K562 (cell line): ENCODE results near the gene RPS2. TPM values are rescaled to one million over a fixed set of nuclear protein-coding genes. Genes with fewer than 3 reads are reported as not detected.

Experiments used
- BCOR ChIP-seq: fragments of 450-650 bp; IDR thresholded peaks from 2 replicates; pipeline ENCODE4 v1.6.1; 2016
- BRF1 ChIP-seq: IDR thresholded peaks from 3 replicates; pipeline ENCODE4 v1.6.1; 2011; ENCODE audit warnings: borderline replicate concordance, mild to moderate bottlenecking; ENCODE audit not compliant: insufficient read length; ENCODE audit errors: extremely low read depth
- CC2D1A ChIP-seq: fragments of 450-650 bp; IDR thresholded peaks from 2 replicates; pipeline ENCODE4 v1.6.1; 2017; ENCODE audit warnings: mild to moderate bottlenecking
- ILK ChIP-seq: fragments of 450-650 bp; IDR thresholded peaks from 2 replicates; pipeline ENCODE4 v1.6.1; 2016; ENCODE audit warnings: missing genetic modification characterization, low read depth, mild to moderate bottlenecking, missing compliant biosample characterization, moderate library complexity, borderline replicate concordance
- KAT2B ChIP-seq: IDR thresholded peaks from one replicate; pipeline ENCODE4 v1.6.1; 2012; ENCODE audit warnings: low read depth, mild to moderate bottlenecking, control low read depth, inconsistent platforms, low read length, moderate library complexity
- KAT8 ChIP-seq: fragments of 450-650 bp; IDR thresholded peaks from 2 replicates; pipeline ENCODE4 v1.6.1; 2016; ENCODE audit warnings: low read depth, mild to moderate bottlenecking
- LARP7 ChIP-seq: fragments of 450-650 bp; IDR thresholded peaks from 2 replicates; pipeline ENCODE4 v1.6.1; 2016
- MCM5 ChIP-seq: fragments of 450-650 bp; IDR thresholded peaks from 2 replicates; pipeline ENCODE4 v1.6.1; 2016; ENCODE audit warnings: low read depth
- MCM7 ChIP-seq, 2 experiments: fragments of 450-650 bp; IDR thresholded peaks; 2 replicates each; pipeline ENCODE4 v1.6.1; 2016 to 2018
- MED1 ChIP-seq: sonication (generic); formaldehyde crosslinking; IDR thresholded peaks from 2 replicates; pipeline ENCODE4 v1.8.1; 2023; ENCODE audit warnings: missing genetic modification reagents, borderline replicate concordance
- MIER1 ChIP-seq: fragments of 450-650 bp; IDR thresholded peaks from 2 replicates; pipeline ENCODE4 v1.6.1; 2016; ENCODE audit warnings: antibody characterized with exemption, mild to moderate bottlenecking, low read depth
- NCOR1 ChIP-seq: fragments of 450-650 bp; IDR thresholded peaks from 2 replicates; pipeline ENCODE4 v1.6.1; 2016; ENCODE audit warnings: mild to moderate bottlenecking, moderate library complexity
- NFE2 ChIP-seq: IDR thresholded peaks from 2 replicates; pipeline ENCODE4 v1.6.1; 2014; ENCODE audit warnings: antibody characterized with exemption, low read depth
- PRMT5 ChIP-seq: sonication (generic); formaldehyde crosslinking; IDR thresholded peaks from 2 replicates; pipeline ENCODE4 v1.5.0; 2020; ENCODE audit warnings: missing genetic modification reagents
- PTBP1 ChIP-seq: fragments of 200-400 bp; formaldehyde crosslinking; IDR thresholded peaks from 2 replicates; pipeline ENCODE4 v1.6.1; 2017; ENCODE audit warnings: low read depth, low read length
- SMARCA4 ChIP-seq: fragments of 450-650 bp; IDR thresholded peaks from 2 replicates; pipeline ENCODE4 v1.6.1; 2016
- SMARCA5 ChIP-seq: fragments of 450-650 bp; IDR thresholded peaks from 2 replicates; pipeline ENCODE4 v1.6.1; 2016
- STAG1 ChIP-seq: sonication (generic); formaldehyde crosslinking; IDR thresholded peaks from 2 replicates; pipeline ENCODE4 v1.5.0; 2020; ENCODE audit warnings: missing genetic modification reagents, borderline replicate concordance
- TEAD2 ChIP-seq: fragments of 450-650 bp; IDR thresholded peaks from 2 replicates; pipeline ENCODE4 v1.6.1; 2016; ENCODE audit warnings: missing genetic modification characterization, control low read depth, missing compliant biosample characterization
- TOE1 ChIP-seq, 2 experiments: fragments of 450-650 bp in 1 of 2; sonication (generic) in 1 of 2; formaldehyde crosslinking in 1 of 2; IDR thresholded peaks; 2 replicates each; pipeline versions ENCODE4 v1.7.1 to v1.8.0; 2016 to 2022; ENCODE audit warnings: borderline replicate concordance in 2 of 2, mild to moderate bottlenecking in 2 of 2, antibody characterized with exemption in 1 of 2, inconsistent platforms in 1 of 2, low read depth in 1 of 2, missing genetic modification reagents in 1 of 2, moderate library complexity in 1 of 2
- VEZF1 ChIP-seq: fragments of 200-800 bp; sonication (Bioruptor generic); IDR thresholded peaks from 2 replicates; pipeline ENCODE4 v1.6.1; 2017; ENCODE audit warnings: missing genetic modification characterization, missing compliant biosample characterization
- YBX1 ChIP-seq: fragments of 450-650 bp; IDR thresholded peaks from 2 replicates; pipeline ENCODE4 v1.7.1; 2016; ENCODE audit warnings: mild to moderate bottlenecking
- polyA plus RNA-seq, 8 experiments: library from polyadenylated mRNA; depleted of rRNA in 4 of 8; stranded (reverse) in 5 of 8; unstranded in 3 of 8; fragments of >200 nt; fragmentation: Nextera tagmentation in 2 of 8; fragmentation: Illumina TruSeq in 1 of 8; extraction: Ambion mirVana in 2 of 8; extraction: Trizol in 1 of 8; gene quantifications; 2 replicates each; pipeline versions ENCODE4 v1.2.1 to v1.2.3, GENCODE V29; 2011 to 2014; ENCODE audit warnings: inconsistent platforms in 1 of 8, missing spikeins in 1 of 8
- total RNA-seq, 7 experiments: library from RNA; depleted of rRNA in 6 of 7; stranded (reverse); fragments of >200 nt in 6 of 7; fragmentation: Illumina TruSeq in 2 of 7; extraction: Trizol in 2 of 7; gene quantifications; 2 replicates each; pipeline versions ENCODE4 v1.2.1 to v1.2.3, GENCODE V29; 2011 to 2021; ENCODE audit warnings: low replicate concordance in 1 of 7
- TF ChIP-seq, protein P1 (sequence below): fragments of 250-450 bp; sonication (Bioruptor Pico); IDR thresholded peaks from 2 replicates; pipeline ENCODE4 v1.9.0; 2021; ENCODE audit warnings: mild to moderate bottlenecking
- TF ChIP-seq, protein P2 (sequence below): fragments of 450-650 bp; formaldehyde crosslinking; IDR thresholded peaks from 2 replicates; pipeline ENCODE4 v1.4.0; 2020; ENCODE audit warnings: mild to moderate bottlenecking, moderate library complexity
- TF ChIP-seq, protein P3 (sequence below), 2 experiments: fragments of 450-650 bp; conservative IDR thresholded peaks; 2 replicates each; pipeline ENCODE4 v1.6.1; 2017; ENCODE audit warnings: mild to moderate bottlenecking in 2 of 2, moderate library complexity in 2 of 2

Gene RPS2
- total and polyA plus RNA-seq, 9 of the 15 experiments (the other 6 are each of a cell fraction or from before 2014, with no cell fraction given) = 834 to 4,794 (median 3,793) TPM

DNA sequence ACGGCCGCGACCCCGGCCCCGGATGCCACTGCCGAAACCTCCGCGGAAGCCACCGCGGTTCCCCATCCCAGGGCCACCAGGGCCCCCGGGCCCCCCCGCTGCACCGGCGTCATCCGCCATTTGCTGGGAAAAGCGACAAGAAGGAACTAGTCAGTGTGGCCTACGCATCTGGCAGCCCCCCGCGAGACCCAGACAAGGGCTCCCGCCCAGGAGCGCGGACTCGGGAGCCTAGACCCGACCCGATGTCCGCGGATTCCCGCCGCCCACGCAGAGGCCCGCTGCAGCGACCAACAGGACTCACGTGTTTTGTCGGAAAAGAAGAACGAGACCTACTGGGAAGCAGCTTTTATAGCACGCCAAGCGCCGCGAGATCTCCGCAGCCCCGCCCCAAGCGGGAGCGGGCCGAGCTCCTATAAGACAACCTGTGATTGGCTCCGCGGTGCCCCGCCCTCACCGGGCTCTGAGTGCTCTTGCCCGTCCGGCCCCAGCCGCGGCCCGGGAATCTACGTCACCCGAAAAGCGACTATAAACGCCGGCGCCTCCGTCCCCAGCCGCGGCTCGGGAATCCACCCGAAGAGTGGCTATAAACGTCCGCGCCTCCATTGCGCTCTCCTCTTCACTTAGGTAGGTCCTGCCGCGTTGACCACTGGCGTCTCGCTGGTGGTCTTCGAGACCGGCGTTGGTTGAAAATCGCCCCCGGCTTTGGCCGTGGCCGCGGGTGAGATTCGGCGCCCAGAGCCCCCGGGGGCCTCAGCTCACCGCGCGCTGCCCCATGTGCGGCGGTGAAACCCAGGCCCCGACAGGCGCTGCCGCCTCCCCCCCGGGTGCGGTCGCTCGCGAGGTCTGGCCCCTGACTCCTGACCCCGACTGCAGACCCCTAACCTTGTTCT, at the start of gene RPS2 (continued):
- TF ChIP-seq NCOR1 = peak; percentile 68
- no peak for TF ChIP-seq KAT2B
- no peak for TF ChIP-seq PTBP1
- no peak for TF ChIP-seq PRMT5 (CRISPR knock-in tag)
- TF ChIP-seq, protein P1, sequence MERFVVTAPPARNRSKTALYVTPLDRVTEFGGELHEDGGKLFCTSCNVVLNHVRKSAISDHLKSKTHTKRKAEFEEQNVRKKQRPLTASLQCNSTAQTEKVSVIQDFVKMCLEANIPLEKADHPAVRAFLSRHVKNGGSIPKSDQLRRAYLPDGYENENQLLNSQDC = no peak
- TF ChIP-seq MCM5 = no peak
- no peak for TF ChIP-seq CC2D1A
- TF ChIP-seq VEZF1 = peak; percentile 96
- no peak for TF ChIP-seq LARP7
- TF ChIP-seq, protein P2, sequence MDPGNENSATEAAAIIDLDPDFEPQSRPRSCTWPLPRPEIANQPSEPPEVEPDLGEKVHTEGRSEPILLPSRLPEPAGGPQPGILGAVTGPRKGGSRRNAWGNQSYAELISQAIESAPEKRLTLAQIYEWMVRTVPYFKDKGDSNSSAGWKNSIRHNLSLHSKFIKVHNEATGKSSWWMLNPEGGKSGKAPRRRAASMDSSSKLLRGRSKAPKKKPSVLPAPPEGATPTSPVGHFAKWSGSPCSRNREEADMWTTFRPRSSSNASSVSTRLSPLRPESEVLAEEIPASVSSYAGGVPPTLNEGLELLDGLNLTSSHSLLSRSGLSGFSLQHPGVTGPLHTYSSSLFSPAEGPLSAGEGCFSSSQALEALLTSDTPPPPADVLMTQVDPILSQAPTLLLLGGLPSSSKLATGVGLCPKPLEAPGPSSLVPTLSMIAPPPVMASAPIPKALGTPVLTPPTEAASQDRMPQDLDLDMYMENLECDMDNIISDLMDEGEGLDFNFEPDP = peak; percentile 54; the same call in 1 of the 2 replicates
- TF ChIP-seq MIER1 = no peak
- no peak for TF ChIP-seq KAT8
- no peak for TF ChIP-seq SMARCA4
- TF ChIP-seq STAG1 (CRISPR knock-in tag) = no peak
- no peak for TF ChIP-seq MED1 (CRISPR knock-in tag)
- TF ChIP-seq TOE1 (IDR thresholded peaks at IDR 0.05; ENCODE audit: borderline replicate concordance) = peak; percentile 67; the same call in 1 of the 2 replicates
- TF ChIP-seq TOE1 (CRISPR knock-in tag; IDR thresholded peaks at IDR 0.05; ENCODE audit: borderline replicate concordance, low read depth) = peak; percentile 81; the same call in 1 of the 2 replicates
- TF ChIP-seq MCM7 (IDR thresholded peaks at IDR 0.05) = no peak
- no peak for TF ChIP-seq TEAD2 (tag)
- TF ChIP-seq ILK (tag) = no peak
- TF ChIP-seq BCOR = peak; percentile 36; the same call in 1 of the 2 replicates
- no peak for TF ChIP-seq BRF1
- TF ChIP-seq YBX1 = no peak
- TF ChIP-seq, protein P3, sequence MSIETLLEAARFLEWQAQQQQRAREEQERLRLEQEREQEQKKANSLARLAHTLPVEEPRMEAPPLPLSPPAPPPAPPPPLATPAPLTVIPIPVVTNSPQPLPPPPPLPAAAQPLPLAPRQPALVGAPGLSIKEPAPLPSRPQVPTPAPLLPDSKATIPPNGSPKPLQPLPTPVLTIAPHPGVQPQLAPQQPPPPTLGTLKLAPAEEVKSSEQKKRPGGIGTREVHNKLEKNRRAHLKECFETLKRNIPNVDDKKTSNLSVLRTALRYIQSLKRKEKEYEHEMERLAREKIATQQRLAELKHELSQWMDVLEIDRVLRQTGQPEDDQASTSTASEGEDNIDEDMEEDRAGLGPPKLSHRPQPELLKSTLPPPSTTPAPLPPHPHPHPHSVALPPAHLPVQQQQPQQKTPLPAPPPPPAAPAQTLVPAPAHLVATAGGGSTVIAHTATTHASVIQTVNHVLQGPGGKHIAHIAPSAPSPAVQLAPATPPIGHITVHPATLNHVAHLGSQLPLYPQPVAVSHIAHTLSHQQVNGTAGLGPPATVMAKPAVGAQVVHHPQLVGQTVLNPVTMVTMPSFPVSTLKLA (conservative IDR thresholded peaks at IDR 0.05) = peak; percentile 81 to 88
- TF ChIP-seq SMARCA5 = no peak
- no peak for TF ChIP-seq NFE2
